GM23338 (cell line): ENCODE results near the gene NPC1.

ENCODE experiments used
- CREB1 ChIP-seq: fragments of 250-450 bp; sonication (Bioruptor Pico); IDR thresholded peaks from 2 replicates; pipeline ENCODE4 v1.5.0; 2020; ENCODE audit warnings: low read depth, mild to moderate bottlenecking, moderate library complexity
- CTCF ChIP-seq, 2 experiments: fragments of 200-600 bp in 1 of 2; sonication (generic) in 1 of 2; conservative IDR thresholded peaks; 2 replicates each; pipeline versions ENCODE4 v1.5.1 to v1.6.1; 2016 to 2017; ENCODE audit warnings: antibody characterized with exemption in 2 of 2, low read depth in 2 of 2, mild to moderate bottlenecking in 2 of 2, moderate library complexity in 1 of 2
- EZH2 ChIP-seq: fragments of 200-600 bp; sonication (generic); IDR thresholded peaks from one replicate; pipeline ENCODE4 v1.8.0; 2017; ENCODE audit warnings: antibody characterized with exemption, mild to moderate bottlenecking, low read depth; ENCODE audit not compliant: unreplicated experiment
- EZH2phosphoT487 ChIP-seq: fragments of 200-600 bp; sonication (generic); IDR thresholded peaks from one replicate; pipeline ENCODE4 v1.8.1; 2018; ENCODE audit warnings: antibody characterized with exemption; ENCODE audit not compliant: unreplicated experiment
- JUNB ChIP-seq: IDR thresholded peaks from one replicate; pipeline ENCODE4 v1.6.1; 2016; ENCODE audit warnings: antibody characterized with exemption; ENCODE audit not compliant: unreplicated experiment
- POLR2AphosphoS5 ChIP-seq: IDR thresholded peaks from 2 replicates; pipeline ENCODE4 v1.6.1; 2016; ENCODE audit warnings: antibody characterized with exemption, low read depth

GRCh38 chr18:23634692-23635091 is 48.4 kb upstream of the NPC1 start:
- TF ChIP-seq CTCF (conservative IDR thresholded peaks at IDR 0.05; ENCODE audit: low read depth in 2 of 2) (no peak), POLR2AphosphoS5 (no peak), EZH2phosphoT487 (no peak), EZH2 (no peak), JUNB (no peak), CREB1 (CRISPR knock-in tag) (no peak)
